K562 (cell line): ENCODE measurements around the gene SULT1E1. TPM values are rescaled to one million over a fixed set of nuclear protein-coding genes. Genes with fewer than 3 reads are reported as not detected.
A peak's percentile ranks its signal among the peaks of the same experiment; 100 is the strongest.

Source experiments
- ETV6 ChIP-seq, 3 experiments: fragments of 150-350 bp in 1 of 3; sonication (generic) in 1 of 3; formaldehyde crosslinking in 1 of 3; IDR thresholded peaks; 2 replicates each; pipeline versions ENCODE4 v1.6.1 to v1.8.0; 2014 to 2022; ENCODE audit warnings: borderline replicate concordance in 2 of 3, low read depth in 2 of 3, antibody characterized with exemption in 1 of 3, low read length in 1 of 3, mild to moderate bottlenecking in 1 of 3, missing genetic modification reagents in 1 of 3
- SIX5 ChIP-seq, 2 experiments: IDR thresholded peaks; 2 replicates each; pipeline ENCODE4 v1.6.1; 2011; ENCODE audit warnings: low read length in 2 of 2, borderline replicate concordance in 1 of 2, low read depth in 1 of 2, mild to moderate bottlenecking in 1 of 2, moderate library complexity in 1 of 2; ENCODE audit not compliant: insufficient read depth in 1 of 2
- SMAD2 ChIP-seq: fragments of 150-350 bp; IDR thresholded peaks from 2 replicates; pipeline ENCODE4 v1.6.1; 2014; ENCODE audit warnings: low read depth, mild to moderate bottlenecking, low read length
- STAG1 ChIP-seq: sonication (generic); formaldehyde crosslinking; IDR thresholded peaks from 2 replicates; pipeline ENCODE4 v1.5.0; 2020; ENCODE audit warnings: missing genetic modification reagents, borderline replicate concordance
- polyA plus RNA-seq, 8 experiments: library from polyadenylated mRNA; depleted of rRNA in 4 of 8; stranded (reverse) in 5 of 8; unstranded in 3 of 8; fragments of >200 nt; fragmentation: Nextera tagmentation in 2 of 8; fragmentation: Illumina TruSeq in 1 of 8; extraction: Ambion mirVana in 2 of 8; extraction: Trizol in 1 of 8; gene quantifications; 2 replicates each; pipeline versions ENCODE4 v1.2.1 to v1.2.3, GENCODE V29; 2011 to 2014; ENCODE audit warnings: inconsistent platforms in 1 of 8, missing spikeins in 1 of 8
- total RNA-seq, 7 experiments: library from RNA; depleted of rRNA in 6 of 7; stranded (reverse); fragments of >200 nt in 6 of 7; fragmentation: Illumina TruSeq in 2 of 7; extraction: Trizol in 2 of 7; gene quantifications; 2 replicates each; pipeline versions ENCODE4 v1.2.1 to v1.2.3, GENCODE V29; 2011 to 2021; ENCODE audit warnings: low replicate concordance in 1 of 7
- TF ChIP-seq, protein P1 (sequence below), 3 experiments: IDR thresholded peaks in 2 of 3; conservative IDR thresholded peaks in 1 of 3; 2 replicates each; pipeline ENCODE4 v1.5.1; 2011 to 2012; ENCODE audit warnings: low read length in 3 of 3, mild to moderate bottlenecking in 3 of 3, control low read depth in 2 of 3, improper control_type of control experiment in 1 of 3, inconsistent platforms in 1 of 3, low read depth in 1 of 3, mixed read lengths in 1 of 3, moderate library complexity in 1 of 3; ENCODE audit not compliant: insufficient read depth in 2 of 3
- TF ChIP-seq, protein P2 (sequence below), 3 experiments: fragments of 200-800 bp in 1 of 3; fragments of 250-450 bp in 1 of 3; fragments of 450-650 bp in 1 of 3; sonication (Bioruptor Pico) in 1 of 3; sonication (Bioruptor generic) in 1 of 3; formaldehyde crosslinking in 1 of 3; IDR thresholded peaks; 2 replicates each; pipeline versions ENCODE4 v1.6.1 to v1.8.0; 2016 to 2022; ENCODE audit warnings: mild to moderate bottlenecking in 2 of 3, missing genetic modification characterization in 2 of 3, missing compliant biosample characterization in 1 of 3, moderate library complexity in 1 of 3
- TF ChIP-seq, protein P3 (sequence below): fragments of 450-650 bp; formaldehyde crosslinking; IDR thresholded peaks from 2 replicates; pipeline ENCODE4 v1.4.0; 2020; ENCODE audit warnings: mild to moderate bottlenecking, moderate library complexity

Gene SULT1E1
- total and polyA plus RNA-seq, 9 of the 15 experiments (the other 6 are each of a cell fraction or from before 2014, with no cell fraction given): not detected

- TF ChIP-seq, protein P1, sequence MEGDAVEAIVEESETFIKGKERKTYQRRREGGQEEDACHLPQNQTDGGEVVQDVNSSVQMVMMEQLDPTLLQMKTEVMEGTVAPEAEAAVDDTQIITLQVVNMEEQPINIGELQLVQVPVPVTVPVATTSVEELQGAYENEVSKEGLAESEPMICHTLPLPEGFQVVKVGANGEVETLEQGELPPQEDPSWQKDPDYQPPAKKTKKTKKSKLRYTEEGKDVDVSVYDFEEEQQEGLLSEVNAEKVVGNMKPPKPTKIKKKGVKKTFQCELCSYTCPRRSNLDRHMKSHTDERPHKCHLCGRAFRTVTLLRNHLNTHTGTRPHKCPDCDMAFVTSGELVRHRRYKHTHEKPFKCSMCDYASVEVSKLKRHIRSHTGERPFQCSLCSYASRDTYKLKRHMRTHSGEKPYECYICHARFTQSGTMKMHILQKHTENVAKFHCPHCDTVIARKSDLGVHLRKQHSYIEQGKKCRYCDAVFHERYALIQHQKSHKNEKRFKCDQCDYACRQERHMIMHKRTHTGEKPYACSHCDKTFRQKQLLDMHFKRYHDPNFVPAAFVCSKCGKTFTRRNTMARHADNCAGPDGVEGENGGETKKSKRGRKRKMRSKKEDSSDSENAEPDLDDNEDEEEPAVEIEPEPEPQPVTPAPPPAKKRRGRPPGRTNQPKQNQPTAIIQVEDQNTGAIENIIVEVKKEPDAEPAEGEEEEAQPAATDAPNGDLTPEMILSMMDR (IDR thresholded peaks at IDR 0.05 in 2 of 3, conservative IDR thresholded peaks at IDR 0.05 in 1 of 3; ENCODE audit: insufficient read depth in 2 of 3, low read depth in 1 of 3, low read length in 3 of 3): peak; percentile 18 to 49 (median 30); a peak in 3 of 6 replicates
- TF ChIP-seq, protein P2, sequence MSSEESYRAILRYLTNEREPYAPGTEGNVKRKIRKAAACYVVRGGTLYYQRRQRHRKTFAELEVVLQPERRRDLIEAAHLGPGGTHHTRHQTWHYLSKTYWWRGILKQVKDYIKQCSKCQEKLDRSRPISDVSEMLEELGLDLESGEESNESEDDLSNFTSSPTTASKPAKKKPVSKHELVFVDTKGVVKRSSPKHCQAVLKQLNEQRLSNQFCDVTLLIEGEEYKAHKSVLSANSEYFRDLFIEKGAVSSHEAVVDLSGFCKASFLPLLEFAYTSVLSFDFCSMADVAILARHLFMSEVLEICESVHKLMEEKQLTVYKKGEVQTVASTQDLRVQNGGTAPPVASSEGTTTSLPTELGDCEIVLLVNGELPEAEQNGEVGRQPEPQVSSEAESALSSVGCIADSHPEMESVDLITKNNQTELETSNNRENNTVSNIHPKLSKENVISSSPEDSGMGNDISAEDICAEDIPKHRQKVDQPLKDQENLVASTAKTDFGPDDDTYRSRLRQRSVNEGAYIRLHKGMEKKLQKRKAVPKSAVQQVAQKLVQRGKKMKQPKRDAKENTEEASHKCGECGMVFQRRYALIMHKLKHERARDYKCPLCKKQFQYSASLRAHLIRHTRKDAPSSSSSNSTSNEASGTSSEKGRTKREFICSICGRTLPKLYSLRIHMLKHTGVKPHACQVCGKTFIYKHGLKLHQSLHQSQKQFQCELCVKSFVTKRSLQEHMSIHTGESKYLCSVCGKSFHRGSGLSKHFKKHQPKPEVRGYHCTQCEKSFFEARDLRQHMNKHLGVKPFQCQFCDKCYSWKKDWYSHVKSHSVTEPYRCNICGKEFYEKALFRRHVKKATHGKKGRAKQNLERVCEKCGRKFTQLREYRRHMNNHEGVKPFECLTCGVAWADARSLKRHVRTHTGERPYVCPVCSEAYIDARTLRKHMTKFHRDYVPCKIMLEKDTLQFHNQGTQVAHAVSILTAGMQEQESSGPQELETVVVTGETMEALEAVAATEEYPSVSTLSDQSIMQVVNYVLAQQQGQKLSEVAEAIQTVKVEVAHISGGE (CRISPR knock-in tag; IDR thresholded peaks at IDR 0.05): no peak
- TF ChIP-seq SIX5 (IDR thresholded peaks at IDR 0.05; ENCODE audit: borderline replicate concordance in 1 of 2, insufficient read depth in 1 of 2, low read depth in 1 of 2, low read length in 2 of 2) (no peak), ETV6 (IDR thresholded peaks at IDR 0.05; ENCODE audit: borderline replicate concordance in 1 of 2, low read depth in 2 of 2, low read length in 1 of 2) (no peak), ETV6 (CRISPR knock-in tag; IDR thresholded peaks at IDR 0.05; ENCODE audit: borderline replicate concordance) (no peak), STAG1 (CRISPR knock-in tag) (peak; percentile 28; the same call in 1 of the 2 replicates), SMAD2 (no peak)
- TF ChIP-seq, protein P3, sequence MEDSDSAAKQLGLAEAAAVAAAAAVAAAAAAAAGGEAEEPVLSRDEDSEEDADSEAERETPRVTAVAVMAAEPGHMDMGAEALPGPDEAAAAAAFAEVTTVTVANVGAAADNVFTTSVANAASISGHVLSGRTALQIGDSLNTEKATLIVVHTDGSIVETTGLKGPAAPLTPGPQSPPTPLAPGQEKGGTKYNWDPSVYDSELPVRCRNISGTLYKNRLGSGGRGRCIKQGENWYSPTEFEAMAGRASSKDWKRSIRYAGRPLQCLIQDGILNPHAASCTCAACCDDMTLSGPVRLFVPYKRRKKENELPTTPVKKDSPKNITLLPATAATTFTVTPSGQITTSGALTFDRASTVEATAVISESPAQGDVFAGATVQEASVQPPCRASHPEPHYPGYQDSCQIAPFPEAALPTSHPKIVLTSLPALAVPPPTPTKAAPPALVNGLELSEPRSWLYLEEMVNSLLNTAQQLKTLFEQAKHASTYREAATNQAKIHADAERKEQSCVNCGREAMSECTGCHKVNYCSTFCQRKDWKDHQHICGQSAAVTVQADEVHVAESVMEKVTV (CRISPR knock-in tag): peak; percentile 75
Measured at GRCh38 chr4:69881173-69881773, 21.3 kb upstream of the SULT1E1 start (continued).
